Prostate gland (tissue), 2 donors: ENCODE measurements around the gene TSTD2. TPM values are rescaled to one million over a fixed set of nuclear protein-coding genes. Genes with fewer than 3 reads are reported as not detected.

Source experiments
- DNase-seq: peaks from one replicate; pipeline ENCODE4 v3.0.0-alpha.2; 2019; ENCODE audit warnings: low spot score
- H3K27ac ChIP-seq, 2 donors: fragments of 200-600 bp; sonication (generic); 2 replicates each; pipeline ENCODE4 v1.5.1; 2017 to 2019
- H3K27me3 ChIP-seq: fragments of 200-600 bp; sonication (generic); replicated peaks from 2 replicates; pipeline ENCODE4 v1.5.1; 2019; ENCODE audit not compliant: insufficient read depth
- H3K36me3 ChIP-seq, 2 donors: fragments of 200-600 bp; sonication (generic); 1 replicate in 1 of 2; 2 replicates in 1 of 2; pipeline versions ENCODE4 v1.5.1 to v1.8.1; 2017 to 2019
- H3K4me1 ChIP-seq: fragments of 200-600 bp; sonication (generic); replicated peaks from 2 replicates; pipeline ENCODE4 v1.5.1; 2019
- H3K4me3 ChIP-seq, 2 donors: fragments of 200-600 bp; sonication (generic); 2 replicates each; pipeline ENCODE4 v1.5.1; 2017 to 2019
- H3K9me3 ChIP-seq: fragments of 200-600 bp; sonication (generic); 2 replicates; pipeline ENCODE4 v1.5.1; 2017
- POLR2A ChIP-seq: fragments of 450-650 bp; IDR thresholded peaks from one replicate; pipeline ENCODE4 v1.6.1; 2016; ENCODE audit warnings: antibody characterized with exemption, mild to moderate bottlenecking
- POLR2AphosphoS5 ChIP-seq: sonication (generic); formaldehyde crosslinking; IDR thresholded peaks from one replicate; pipeline ENCODE4 v1.6.1; 2017; ENCODE audit warnings: antibody characterized with exemption
- WGBS: methylation state at CpG from one replicate; pipeline ENCODE4 v1.1.5; 2018; 5-methylcytosine and 5-hydroxymethylcytosine counted together
- intact Hi-C: fragments of 100-400 bp; cut with DNase I; formaldehyde crosslinking; loops from one replicate; pipeline ENCODE4 v1.14.2; 2022
- total RNA-seq, 2 donors: library from RNA; depleted of rRNA; stranded (reverse); fragments of >200 nt; gene quantifications; one replicate each; pipeline ENCODE4 v1.1.0, GENCODE V29; 2016
- TF ChIP-seq, protein P1 (sequence below), 4 experiments: fragments of 200-600 bp in 2 of 4; fragments of 450-650 bp in 2 of 4; sonication (generic) in 2 of 4; IDR thresholded peaks; 1 replicate in 3 of 4; 2 replicates in 1 of 4; pipeline ENCODE4 v1.5.1; 2016 to 2019; ENCODE audit warnings: antibody characterized with exemption in 4 of 4, mild to moderate bottlenecking in 2 of 4, moderate library complexity in 2 of 4

TSTD2 gene
- total RNA-seq, 2 donors from 2014 or later, result 14.6 to 24.5 TPM

DNA sequence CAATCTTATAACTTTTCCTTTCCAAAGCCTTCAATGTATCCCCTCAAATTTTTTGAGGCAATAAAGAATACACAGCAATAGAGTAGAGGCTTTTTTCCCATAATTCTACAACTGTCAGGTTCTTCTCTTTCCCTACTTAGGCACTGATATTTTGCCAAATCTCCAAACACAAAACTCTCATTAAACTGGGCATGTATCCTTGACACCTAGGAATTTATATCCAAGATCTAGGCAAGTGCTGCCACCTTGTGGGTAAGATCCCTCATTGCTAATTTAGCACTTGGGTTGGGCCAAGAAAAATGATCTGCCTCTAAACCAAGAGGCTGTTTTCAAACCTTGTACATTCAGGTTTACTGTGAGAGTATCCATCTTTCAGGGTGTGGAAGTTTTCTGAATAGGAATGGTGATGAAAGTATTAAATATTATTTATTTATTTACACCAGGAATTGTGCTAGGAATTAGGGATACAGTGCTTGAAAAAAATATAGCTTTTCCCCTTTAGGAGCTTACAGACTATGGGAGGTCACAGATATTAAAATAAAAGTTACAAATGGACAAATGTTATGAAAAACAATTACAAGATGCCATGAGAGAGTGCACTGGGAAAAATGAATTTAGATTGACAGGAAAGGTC is 17.6 kb downstream of the TSTD2 start:
- H3K9me3 ChIP-seq, result no peaks in the 10 kb centered on the region
- TF ChIP-seq POLR2AphosphoS5 (peak; percentile 68), POLR2A (no peak)
- TF ChIP-seq, protein P1, sequence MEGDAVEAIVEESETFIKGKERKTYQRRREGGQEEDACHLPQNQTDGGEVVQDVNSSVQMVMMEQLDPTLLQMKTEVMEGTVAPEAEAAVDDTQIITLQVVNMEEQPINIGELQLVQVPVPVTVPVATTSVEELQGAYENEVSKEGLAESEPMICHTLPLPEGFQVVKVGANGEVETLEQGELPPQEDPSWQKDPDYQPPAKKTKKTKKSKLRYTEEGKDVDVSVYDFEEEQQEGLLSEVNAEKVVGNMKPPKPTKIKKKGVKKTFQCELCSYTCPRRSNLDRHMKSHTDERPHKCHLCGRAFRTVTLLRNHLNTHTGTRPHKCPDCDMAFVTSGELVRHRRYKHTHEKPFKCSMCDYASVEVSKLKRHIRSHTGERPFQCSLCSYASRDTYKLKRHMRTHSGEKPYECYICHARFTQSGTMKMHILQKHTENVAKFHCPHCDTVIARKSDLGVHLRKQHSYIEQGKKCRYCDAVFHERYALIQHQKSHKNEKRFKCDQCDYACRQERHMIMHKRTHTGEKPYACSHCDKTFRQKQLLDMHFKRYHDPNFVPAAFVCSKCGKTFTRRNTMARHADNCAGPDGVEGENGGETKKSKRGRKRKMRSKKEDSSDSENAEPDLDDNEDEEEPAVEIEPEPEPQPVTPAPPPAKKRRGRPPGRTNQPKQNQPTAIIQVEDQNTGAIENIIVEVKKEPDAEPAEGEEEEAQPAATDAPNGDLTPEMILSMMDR (IDR thresholded peaks at IDR 0.05), result peak; percentile 66 to 82 (median 80)
- H3K4me1 ChIP-seq, result no peaks in the 10 kb centered on the region
- intact Hi-C loops, result loop anchor here (2.0 to 5.0 kb wide), 2 partner anchors 147 to 203 kb away; partner anchors contain the start of gene TDRD7
- H3K4me3 ChIP-seq, result no peak overlapping the region
- no peak overlapping the region for H3K27ac ChIP-seq
- H3K27me3 ChIP-seq, result no peaks in the 10 kb centered on the region
- no peaks in the 10 kb centered on the region for H3K36me3 ChIP-seq
- peak; percentile 67 for DNase-seq

DNA sequence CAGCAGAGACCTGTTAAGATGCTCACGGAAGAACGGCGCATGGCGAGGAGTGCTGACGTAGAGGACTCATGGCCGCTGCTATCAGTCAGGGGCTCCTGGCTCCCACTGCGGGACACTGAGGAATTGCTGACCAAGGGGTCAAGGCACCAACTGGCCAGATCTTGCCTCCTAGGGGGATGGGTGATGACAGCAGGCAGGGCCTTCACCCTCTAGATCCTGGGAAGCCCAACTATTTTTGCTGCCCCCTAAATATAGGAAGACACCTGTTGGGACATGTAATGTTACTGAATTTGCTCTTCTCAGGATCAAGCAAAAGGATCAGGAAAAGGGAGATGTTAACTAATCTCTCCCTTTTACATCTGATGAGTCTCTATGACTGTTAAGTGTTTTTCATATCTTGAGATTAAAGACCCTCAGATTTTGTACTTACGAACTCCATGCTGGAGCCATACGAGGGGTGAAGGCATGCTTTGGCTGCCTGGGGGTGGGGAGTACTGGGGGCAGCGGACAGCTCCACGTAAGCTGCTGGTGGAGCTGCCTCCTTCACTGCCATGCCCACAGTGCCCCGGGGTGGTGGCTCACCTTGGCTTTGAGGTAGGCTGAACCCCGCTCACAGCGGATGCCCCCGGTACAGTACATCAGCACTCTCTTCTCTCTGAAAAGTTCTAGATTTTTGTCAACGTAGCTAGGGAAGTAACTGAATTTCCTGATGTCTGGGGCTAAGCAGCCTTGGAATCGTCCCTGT is 28.1 kb downstream of the TSTD2 start:
- Histone ChIP-seq H3K4me1 (no peaks in the 10 kb centered on the region), H3K36me3 (peaks cover 4 to 22% of the 10 kb centered on the region in 2 donors), H3K9me3 (no peaks in the 10 kb centered on the region), H3K4me3 (no peak overlapping the region), H3K27ac (no peak overlapping the region), H3K27me3 (no peaks in the 10 kb centered on the region)
- intact Hi-C loops, result no loop called here
- DNase-seq, result no peak
- TF ChIP-seq POLR2A, result no peak
- no peak for TF ChIP-seq POLR2AphosphoS5
- TF ChIP-seq, protein P1 (IDR thresholded peaks at IDR 0.05), result no peak
- WGBS, result 91% methylated on average over 17 of the region's 17 CpGs

DNA sequence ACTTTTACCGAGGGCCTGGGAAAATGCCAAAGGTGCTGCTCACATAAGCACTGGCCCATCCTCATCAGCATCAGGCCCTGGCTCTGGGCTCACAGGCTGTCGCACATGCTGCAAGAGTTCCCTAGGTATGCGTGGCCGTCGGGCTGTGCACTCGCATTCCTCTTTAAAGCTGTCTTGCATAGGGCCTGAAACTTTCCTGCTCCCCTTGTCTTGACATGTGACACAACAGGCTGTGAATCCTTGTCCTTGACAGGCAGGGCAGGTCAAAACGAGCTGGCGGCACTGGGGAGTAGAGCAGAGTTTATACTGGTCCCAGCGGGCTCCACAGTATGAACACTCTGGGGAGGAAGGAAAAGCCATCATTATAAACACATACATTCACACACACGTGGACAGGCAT is 30.7 kb downstream of the TSTD2 start:
- TF ChIP-seq, protein P1 (IDR thresholded peaks at IDR 0.05), result no peak
- TF ChIP-seq POLR2A (no peak), POLR2AphosphoS5 (no peak)
- Histone ChIP-seq H3K4me3 (no peak overlapping the region), H3K27ac (no peak overlapping the region), H3K4me1 (no peaks in the 10 kb centered on the region), H3K9me3 (no peaks in the 10 kb centered on the region), H3K36me3 (peaks cover 4 to 22% of the 10 kb centered on the region in 2 donors), H3K27me3 (no peaks in the 10 kb centered on the region)
- no peak for DNase-seq
- intact Hi-C loops, result no loop called here
- 90% methylated on average over 10 of the region's 10 CpGs for WGBS

DNA sequence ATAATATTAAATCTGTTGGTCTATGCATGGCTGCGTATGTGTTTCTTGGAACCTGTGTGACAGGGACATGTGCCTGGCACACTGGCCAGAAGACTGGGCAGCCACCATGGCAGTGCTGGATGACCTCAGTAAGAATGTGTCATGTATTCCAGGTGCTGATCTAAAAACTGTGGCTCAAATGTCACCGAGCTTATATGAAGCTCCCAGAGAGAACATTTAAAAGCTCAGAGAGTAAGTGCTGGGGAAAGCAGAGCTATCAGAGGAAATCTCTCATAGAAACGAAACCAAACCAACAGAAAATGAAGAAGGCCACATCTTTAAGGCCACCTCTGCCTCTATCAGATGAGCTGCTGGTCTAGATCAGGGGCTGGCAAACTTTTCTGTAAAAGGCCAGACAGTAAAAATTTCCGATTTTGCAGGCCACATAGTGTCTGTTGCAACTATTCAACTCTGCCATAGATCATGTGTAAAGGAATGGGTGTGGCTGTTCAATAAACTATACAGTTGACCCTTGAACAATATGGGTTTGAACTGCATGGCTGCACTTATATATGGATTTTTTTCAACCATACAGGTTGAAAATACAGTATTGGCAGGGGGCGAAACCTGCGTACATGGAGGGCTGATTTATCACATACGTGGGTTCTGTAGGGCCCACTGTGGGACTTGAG is 31.8 kb downstream of the TSTD2 start:
- Histone ChIP-seq H3K27me3 (no peaks in the 10 kb centered on the region), H3K4me3 (no peak overlapping the region), H3K36me3 (peaks cover 4 to 22% of the 10 kb centered on the region in 2 donors), H3K9me3 (no peaks in the 10 kb centered on the region), H3K27ac (no peak overlapping the region), H3K4me1 (no peaks in the 10 kb centered on the region)
- TF ChIP-seq POLR2A (no peak), POLR2AphosphoS5 (no peak)
- TF ChIP-seq, protein P1 (IDR thresholded peaks at IDR 0.05), result no peak
- intact Hi-C loops, result no loop called here
- DNase-seq, result no peak
- WGBS, result 91% methylated on average over 7 of the region's 7 CpGs
